Astrocyte (in vitro differentiated cells and primary cell): ENCODE measurements around the gene SMARCA2.

Experiments used
- EZH2 ChIP-seq: IDR thresholded peaks from 2 replicates; pipeline ENCODE4 v1.6.1; 2012; ENCODE audit warnings: mild to moderate bottlenecking, low read length, inconsistent platforms; ENCODE audit not compliant: insufficient read depth
- TF ChIP-seq, protein P1 (sequence below): IDR thresholded peaks from 2 replicates; pipeline ENCODE4 v1.5.1; 2011; ENCODE audit warnings: low read depth, mild to moderate bottlenecking, inconsistent platforms, low read length, moderate library complexity; ENCODE audit not compliant: insufficient read depth

DNA sequence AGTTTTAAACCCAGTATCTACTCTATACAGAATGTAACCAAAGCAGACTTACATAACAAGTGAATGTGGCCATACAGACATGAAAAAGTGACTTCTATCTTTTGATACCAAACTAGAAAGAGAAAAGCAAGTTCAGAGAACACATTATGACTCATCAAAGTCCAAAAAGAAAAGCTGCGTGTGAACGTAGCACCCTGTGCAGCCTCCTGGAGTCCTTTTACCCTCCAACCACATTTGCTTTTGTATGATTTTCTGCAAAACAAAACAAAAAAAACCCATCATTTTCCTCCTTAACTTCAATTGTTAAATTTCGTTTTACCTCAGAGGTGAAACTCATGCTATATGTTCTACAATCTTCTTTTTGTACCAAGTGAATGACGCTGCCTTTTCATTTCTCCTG, 2.8 kb upstream of the SMARCA2 start:
- TF ChIP-seq, protein P1, sequence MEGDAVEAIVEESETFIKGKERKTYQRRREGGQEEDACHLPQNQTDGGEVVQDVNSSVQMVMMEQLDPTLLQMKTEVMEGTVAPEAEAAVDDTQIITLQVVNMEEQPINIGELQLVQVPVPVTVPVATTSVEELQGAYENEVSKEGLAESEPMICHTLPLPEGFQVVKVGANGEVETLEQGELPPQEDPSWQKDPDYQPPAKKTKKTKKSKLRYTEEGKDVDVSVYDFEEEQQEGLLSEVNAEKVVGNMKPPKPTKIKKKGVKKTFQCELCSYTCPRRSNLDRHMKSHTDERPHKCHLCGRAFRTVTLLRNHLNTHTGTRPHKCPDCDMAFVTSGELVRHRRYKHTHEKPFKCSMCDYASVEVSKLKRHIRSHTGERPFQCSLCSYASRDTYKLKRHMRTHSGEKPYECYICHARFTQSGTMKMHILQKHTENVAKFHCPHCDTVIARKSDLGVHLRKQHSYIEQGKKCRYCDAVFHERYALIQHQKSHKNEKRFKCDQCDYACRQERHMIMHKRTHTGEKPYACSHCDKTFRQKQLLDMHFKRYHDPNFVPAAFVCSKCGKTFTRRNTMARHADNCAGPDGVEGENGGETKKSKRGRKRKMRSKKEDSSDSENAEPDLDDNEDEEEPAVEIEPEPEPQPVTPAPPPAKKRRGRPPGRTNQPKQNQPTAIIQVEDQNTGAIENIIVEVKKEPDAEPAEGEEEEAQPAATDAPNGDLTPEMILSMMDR: no peak
- TF ChIP-seq EZH2: no peak
